B cell (primary cell): ENCODE results near the gene P2RX2.

Experiments used
- CTCF ChIP-seq: fragments of 200-600 bp; IDR thresholded peaks from one replicate; pipeline ENCODE4 v1.8.0; 2022; ENCODE audit warnings: antibody characterized with exemption, mild to moderate bottlenecking
- EZH2 ChIP-seq: IDR thresholded peaks from 2 replicates; pipeline ENCODE4 v1.6.1; 2012; ENCODE audit warnings: borderline replicate concordance, low read depth, mild to moderate bottlenecking, moderate library complexity, low read length; ENCODE audit not compliant: insufficient read depth, poor library complexity, severe bottlenecking

- TF ChIP-seq CTCF (no peak), EZH2 (no peak)
Measured at GRCh38 chr12:132615579-132616038, 3.0 kb upstream of the P2RX2 start.
